Stomach (tissue), 9 donors: ENCODE data around the gene PAFAH1B1. TPM values are rescaled to one million over a fixed set of nuclear protein-coding genes. Genes with fewer than 3 reads are reported as not detected.
A peak's percentile ranks its signal among the peaks of the same experiment; 100 is the strongest.

ENCODE experiments used
- DNase-seq, 2 donors: peaks; one replicate each; pipeline versions ENCODE4 v3.0.0 to v3.0.0-alpha.2; 2013 to 2019
- H3K27ac ChIP-seq, 5 donors: fragments of 200-600 bp in 4 of 5; sonication (generic) in 4 of 5; one replicate each; pipeline ENCODE4 v1.5.1; 2013 to 2019; ENCODE audit warnings: mild to moderate bottlenecking in 1 of 5, moderate library complexity in 1 of 5
- H3K27me3 ChIP-seq, 3 donors: fragments of 200-600 bp; sonication (generic); one replicate each; pipeline ENCODE4 v1.5.1; 2017 to 2019; ENCODE audit warnings: mixed run types in 1 of 3
- H3K36me3 ChIP-seq, 4 donors: fragments of 200-600 bp; sonication (generic); 1 replicate in 3 of 4; 2 replicates in 1 of 4; pipeline ENCODE4 v1.5.1; 2016 to 2019
- H3K4me1 ChIP-seq, 4 donors: fragments of 200-600 bp; sonication (generic); one replicate each; pipeline ENCODE4 v1.5.1; 2016 to 2019
- H3K4me3 ChIP-seq, 4 donors: fragments of 200-600 bp; sonication (generic) in 3 of 4; one replicate each; pipeline ENCODE4 v1.5.1; 2016 to 2019; ENCODE audit warnings: mild to moderate bottlenecking in 1 of 4
- H3K9me3 ChIP-seq, 4 donors: fragments of 200-600 bp; sonication (generic); one replicate each; pipeline ENCODE4 v1.5.1; 2016 to 2019
- EP300 ChIP-seq: sonication (generic); formaldehyde crosslinking; IDR thresholded peaks from one replicate; pipeline ENCODE4 v1.6.1; 2017; ENCODE audit warnings: antibody characterized with exemption
- POLR2A ChIP-seq, 4 donors: fragments of 450-650 bp; IDR thresholded peaks; one replicate each; pipeline ENCODE4 v1.6.1; 2016; ENCODE audit warnings: antibody characterized with exemption in 4 of 4, control low read depth in 2 of 4, mild to moderate bottlenecking in 1 of 4, moderate library complexity in 1 of 4
- POLR2AphosphoS5 ChIP-seq, 3 donors: sonication (generic); formaldehyde crosslinking; IDR thresholded peaks; one replicate each; pipeline ENCODE4 v1.6.1; 2016; ENCODE audit warnings: antibody characterized with exemption in 3 of 3
- WGBS, 5 donors: extraction: QIAGEN DNeasy Blood & Tissue Kit in 3 of 5; methylation state at CpG; one replicate each; pipeline versions ENCODE4 v1.1.5 to v1.1.7; 2013 to 2018; 5-methylcytosine and 5-hydroxymethylcytosine counted together
- intact Hi-C: fragments of 100-400 bp; cut with DNase I; formaldehyde crosslinking; loops from one replicate; pipeline ENCODE4 v1.15.1; 2023; ENCODE audit warnings: low total_unique reads
- polyA plus RNA-seq, 3 donors: library from polyadenylated mRNA; stranded (reverse); fragments of 200-250 nt; gene quantifications; one replicate each; pipeline ENCODE4 v1.2.3, GENCODE V29; 2013
- total RNA-seq, 5 donors: library from RNA; depleted of rRNA; stranded (reverse); fragments of >200 nt; gene quantifications; one replicate each; pipeline versions ENCODE4 v1.1.0 to v1.2.3, GENCODE V29; 2014 to 2016
- TF ChIP-seq, protein P1 (sequence below), 7 experiments: fragments of 450-650 bp in 4 of 7; fragments of 200-600 bp in 3 of 7; sonication (generic) in 3 of 7; IDR thresholded peaks; one replicate each; pipeline ENCODE4 v1.5.1; 2016 to 2019; ENCODE audit warnings: antibody characterized with exemption in 7 of 7, control low read depth in 2 of 7, mild to moderate bottlenecking in 1 of 7
- donor health status: healthy with polysubstance abuse.
- donor health status: Bipolar disorder and iron deficiency.
- donor health status: healthy.

PAFAH1B1 gene
- total and polyA plus RNA-seq, 8 donors: 22.5 to 264 (median 50.7) TPM

DNA sequence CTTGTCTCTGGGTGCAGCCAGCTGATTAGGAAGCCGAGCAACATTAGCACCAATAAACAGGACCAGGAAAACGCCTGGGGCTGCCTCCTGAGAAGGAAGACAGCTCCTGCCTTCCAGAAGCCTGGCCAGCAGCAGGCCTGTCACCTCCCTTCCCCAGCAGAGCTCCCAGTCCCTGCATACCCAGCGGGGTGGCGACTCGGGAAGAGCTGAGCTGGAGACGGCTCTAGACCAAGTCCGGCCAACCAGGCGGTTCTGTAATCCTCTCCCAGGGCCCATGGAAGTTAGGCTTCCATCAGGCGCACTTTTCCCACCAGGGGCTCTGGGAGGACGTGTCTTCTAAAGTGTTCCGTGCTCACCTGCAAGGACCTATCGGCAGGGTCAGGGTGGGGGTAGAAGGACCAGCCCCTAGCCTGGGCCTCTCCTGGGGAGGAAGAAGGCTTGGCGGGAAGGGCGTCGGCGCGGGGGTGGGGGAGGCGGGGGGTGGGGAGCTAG is 130.1 kb downstream of the PAFAH1B1 start:
- peaks cover 12 to 21% (median 13%) of the 10 kb centered on the region in 4 donors for H3K4me1 ChIP-seq
- no peaks in the 10 kb centered on the region for H3K36me3 ChIP-seq
- H3K27me3 ChIP-seq: peaks cover 0 to 73% (median 38%) of the 10 kb centered on the region in 3 donors
- peak in 1 of 2 donors; percentile 60 for DNase-seq
- TF ChIP-seq POLR2A (IDR thresholded peaks at IDR 0.05): no peak
- TF ChIP-seq, protein P1, sequence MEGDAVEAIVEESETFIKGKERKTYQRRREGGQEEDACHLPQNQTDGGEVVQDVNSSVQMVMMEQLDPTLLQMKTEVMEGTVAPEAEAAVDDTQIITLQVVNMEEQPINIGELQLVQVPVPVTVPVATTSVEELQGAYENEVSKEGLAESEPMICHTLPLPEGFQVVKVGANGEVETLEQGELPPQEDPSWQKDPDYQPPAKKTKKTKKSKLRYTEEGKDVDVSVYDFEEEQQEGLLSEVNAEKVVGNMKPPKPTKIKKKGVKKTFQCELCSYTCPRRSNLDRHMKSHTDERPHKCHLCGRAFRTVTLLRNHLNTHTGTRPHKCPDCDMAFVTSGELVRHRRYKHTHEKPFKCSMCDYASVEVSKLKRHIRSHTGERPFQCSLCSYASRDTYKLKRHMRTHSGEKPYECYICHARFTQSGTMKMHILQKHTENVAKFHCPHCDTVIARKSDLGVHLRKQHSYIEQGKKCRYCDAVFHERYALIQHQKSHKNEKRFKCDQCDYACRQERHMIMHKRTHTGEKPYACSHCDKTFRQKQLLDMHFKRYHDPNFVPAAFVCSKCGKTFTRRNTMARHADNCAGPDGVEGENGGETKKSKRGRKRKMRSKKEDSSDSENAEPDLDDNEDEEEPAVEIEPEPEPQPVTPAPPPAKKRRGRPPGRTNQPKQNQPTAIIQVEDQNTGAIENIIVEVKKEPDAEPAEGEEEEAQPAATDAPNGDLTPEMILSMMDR (IDR thresholded peaks at IDR 0.05): no peak
- no peak for TF ChIP-seq EP300
- TF ChIP-seq POLR2AphosphoS5 (IDR thresholded peaks at IDR 0.05): no peak
- H3K4me3 ChIP-seq: peak overlapping the region; percentile 29 to 50 (median 38)
- H3K27ac ChIP-seq: peak overlapping the region in 2 of 5 donors; percentile 26 to 58
- no peaks in the 10 kb centered on the region for H3K9me3 ChIP-seq
- intact Hi-C loops: no loop called here
- WGBS, 5 donors: 10 to 23% (median 19%) methylated on average over 2 to 18 of the region's 18 CpGs

DNA sequence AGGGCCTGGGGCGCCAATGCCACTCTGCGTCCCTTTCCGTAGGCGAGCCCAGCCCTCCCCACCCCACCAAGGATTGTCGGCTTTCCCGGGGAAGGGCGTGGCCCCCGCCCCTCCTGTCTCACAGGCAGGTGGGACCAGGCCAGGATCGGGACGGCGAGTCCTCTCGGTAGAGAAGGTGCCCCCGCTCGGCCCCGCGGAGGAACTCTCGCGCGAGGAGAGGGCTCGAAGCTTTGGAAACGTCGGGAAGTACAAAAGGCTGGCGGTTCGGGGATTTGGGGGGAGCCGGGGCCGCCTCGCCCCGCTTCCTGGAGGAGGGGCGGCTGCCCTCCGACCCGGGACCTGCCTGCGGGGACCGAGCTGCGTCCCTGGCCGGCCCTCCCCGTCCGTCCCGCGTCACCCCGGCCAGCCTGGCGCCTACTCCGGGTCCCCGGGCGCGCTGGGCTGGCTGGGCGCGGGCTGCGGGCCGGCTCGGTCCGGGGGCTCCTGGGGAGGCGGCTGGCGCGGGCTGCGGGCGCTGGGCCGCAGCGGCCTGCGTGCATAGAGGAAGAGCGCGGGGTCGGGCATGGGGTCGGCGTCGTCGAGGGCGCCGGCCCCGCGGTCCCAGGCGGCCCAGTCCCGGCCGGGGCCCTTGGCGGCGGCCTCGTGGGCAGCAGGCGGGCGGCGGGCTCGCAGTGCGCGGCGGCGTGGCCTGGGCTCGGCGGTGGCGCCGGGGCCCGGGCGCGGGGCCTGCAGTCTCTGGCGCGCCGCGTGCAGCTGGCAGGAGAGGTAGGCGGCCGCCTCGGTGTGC is 130.7 kb downstream of the PAFAH1B1 start:
- TF ChIP-seq POLR2AphosphoS5 (IDR thresholded peaks at IDR 0.05) (no peak), EP300 (no peak), POLR2A (IDR thresholded peaks at IDR 0.05) (no peak)
- TF ChIP-seq, protein P1 (IDR thresholded peaks at IDR 0.05): no peak
- peaks cover 12 to 21% (median 13%) of the 10 kb centered on the region in 4 donors for H3K4me1 ChIP-seq
- intact Hi-C loops: no loop called here
- no peaks in the 10 kb centered on the region for H3K36me3 ChIP-seq
- peak in 1 of 2 donors; percentile 86 for DNase-seq
- WGBS, 5 donors: 2 to 5% (median 3%) methylated on average over 11 to 98 of the region's 98 CpGs
- H3K27ac ChIP-seq: peak overlapping the region in 2 of 5 donors; percentile 26 to 58
- peaks cover 0 to 73% (median 38%) of the 10 kb centered on the region in 3 donors for H3K27me3 ChIP-seq
- H3K9me3 ChIP-seq: no peaks in the 10 kb centered on the region
- peak overlapping the region; percentile 29 to 50 (median 38) for H3K4me3 ChIP-seq

DNA sequence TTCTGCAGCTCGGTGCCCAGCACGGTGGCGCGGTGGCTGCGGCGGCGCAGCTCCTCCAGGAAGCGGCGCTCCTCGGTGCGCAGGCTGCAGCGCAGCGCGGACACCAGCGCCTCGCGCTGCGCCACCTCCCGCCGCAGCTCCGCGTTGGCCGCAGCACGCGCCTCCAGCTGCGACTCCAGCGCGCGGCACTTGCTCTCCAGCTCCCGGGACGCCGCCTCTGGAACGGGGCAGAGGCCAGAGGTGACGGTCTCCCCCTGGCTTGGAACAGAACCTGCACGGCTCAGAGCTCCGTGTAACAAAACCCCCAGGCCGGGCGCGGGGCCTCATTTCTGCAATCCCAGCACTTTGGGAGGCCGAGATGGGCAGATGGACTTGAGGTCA is 131.3 kb downstream of the PAFAH1B1 start:
- WGBS, 5 donors: 3 to 12% (median 4%) methylated on average over 4 to 40 of the region's 40 CpGs
- DNase-seq: peak; percentile 46 to 88
- intact Hi-C loops: no loop called here
- Histone ChIP-seq H3K4me3 (peak overlapping the region; percentile 29 to 50 (median 38)), H3K4me1 (peaks cover 12 to 21% (median 13%) of the 10 kb centered on the region in 4 donors), H3K27ac (no peak overlapping the region), H3K27me3 (peaks cover 0 to 73% (median 38%) of the 10 kb centered on the region in 3 donors), H3K9me3 (no peaks in the 10 kb centered on the region), H3K36me3 (no peaks in the 10 kb centered on the region)
- no peak for TF ChIP-seq POLR2A (IDR thresholded peaks at IDR 0.05)
- TF ChIP-seq, protein P1 (IDR thresholded peaks at IDR 0.05): peak in 1 of 7 experiments; percentile 17

DNA sequence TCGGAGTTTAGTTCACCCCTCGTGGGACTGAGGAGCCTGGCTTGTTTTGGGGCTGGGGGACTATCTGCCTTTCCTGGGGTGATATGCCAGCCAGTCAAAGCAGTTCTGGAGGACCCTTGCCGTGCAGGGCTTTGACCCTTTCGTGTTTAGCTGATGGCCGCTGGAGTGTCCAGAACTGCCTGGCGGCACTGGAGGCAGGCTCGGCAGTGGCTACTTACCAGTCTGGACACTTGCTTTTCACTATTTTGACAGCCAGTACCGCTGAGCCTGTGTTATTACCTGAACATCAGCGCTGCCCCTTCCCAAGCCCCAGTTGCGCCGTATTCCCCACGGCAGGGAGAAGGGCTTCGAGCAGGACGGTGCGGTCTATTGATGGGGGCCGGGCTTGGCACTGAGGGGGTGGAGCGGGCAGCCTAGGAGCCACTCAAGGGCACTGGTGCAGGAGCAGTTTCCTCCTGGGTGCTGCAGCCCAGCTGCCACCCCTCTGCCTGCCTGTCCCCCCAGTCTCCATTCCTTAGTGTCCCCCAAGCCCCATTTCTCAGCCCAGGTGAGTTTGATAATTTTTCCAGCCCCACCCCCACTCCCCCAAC is 137.4 kb downstream of the PAFAH1B1 start:
- 75 to 85% (median 81%) methylated on average over 14 to 17 of the region's 17 CpGs for WGBS, 5 donors

More for the DNA sequence above, 137.4 kb downstream of the PAFAH1B1 start:
- H3K4me3 ChIP-seq: no peak overlapping the region
- H3K27me3 ChIP-seq: peaks cover 0 to 56% (median 10%) of the 10 kb centered on the region in 3 donors
- H3K36me3 ChIP-seq: no peaks in the 10 kb centered on the region
- intact Hi-C loops: no loop called here
- DNase-seq: no peak
- no peaks in the 10 kb centered on the region for H3K4me1 ChIP-seq
- H3K27ac ChIP-seq: no peak overlapping the region
- no peaks in the 10 kb centered on the region for H3K9me3 ChIP-seq
- no peak for TF ChIP-seq POLR2A (IDR thresholded peaks at IDR 0.05)
- TF ChIP-seq, protein P1 (IDR thresholded peaks at IDR 0.05): no peak
- TF ChIP-seq POLR2AphosphoS5 (IDR thresholded peaks at IDR 0.05): no peak
- TF ChIP-seq EP300: no peak
